Prostate gland (tissue), 2 donors: ENCODE results near the gene FHIT. TPM values are rescaled to one million over a fixed set of nuclear protein-coding genes. Genes with fewer than 3 reads are reported as not detected.

Experiments used
- DNase-seq: peaks from one replicate; pipeline ENCODE4 v3.0.0-alpha.2; 2019; ENCODE audit warnings: low spot score
- H3K27ac ChIP-seq, 2 donors: fragments of 200-600 bp; sonication (generic); 2 replicates each; pipeline ENCODE4 v1.5.1; 2017 to 2019
- H3K27me3 ChIP-seq: fragments of 200-600 bp; sonication (generic); replicated peaks from 2 replicates; pipeline ENCODE4 v1.5.1; 2019; ENCODE audit not compliant: insufficient read depth
- H3K36me3 ChIP-seq, 2 donors: fragments of 200-600 bp; sonication (generic); 1 replicate in 1 of 2; 2 replicates in 1 of 2; pipeline versions ENCODE4 v1.5.1 to v1.8.1; 2017 to 2019
- H3K4me1 ChIP-seq: fragments of 200-600 bp; sonication (generic); replicated peaks from 2 replicates; pipeline ENCODE4 v1.5.1; 2019
- H3K4me3 ChIP-seq, 2 donors: fragments of 200-600 bp; sonication (generic); 2 replicates each; pipeline ENCODE4 v1.5.1; 2017 to 2019
- H3K9me3 ChIP-seq: fragments of 200-600 bp; sonication (generic); 2 replicates; pipeline ENCODE4 v1.5.1; 2017
- CTCF ChIP-seq, 4 experiments: fragments of 200-600 bp in 2 of 4; fragments of 450-650 bp in 2 of 4; sonication (generic) in 2 of 4; IDR thresholded peaks; 1 replicate in 3 of 4; 2 replicates in 1 of 4; pipeline ENCODE4 v1.5.1; 2016 to 2019; ENCODE audit warnings: antibody characterized with exemption in 4 of 4, mild to moderate bottlenecking in 2 of 4, moderate library complexity in 2 of 4
- POLR2A ChIP-seq: fragments of 450-650 bp; IDR thresholded peaks from one replicate; pipeline ENCODE4 v1.6.1; 2016; ENCODE audit warnings: antibody characterized with exemption, mild to moderate bottlenecking
- POLR2AphosphoS5 ChIP-seq: sonication (generic); formaldehyde crosslinking; IDR thresholded peaks from one replicate; pipeline ENCODE4 v1.6.1; 2017; ENCODE audit warnings: antibody characterized with exemption
- WGBS: methylation state at CpG from one replicate; pipeline ENCODE4 v1.1.5; 2018; 5-methylcytosine and 5-hydroxymethylcytosine counted together
- intact Hi-C: fragments of 100-400 bp; cut with DNase I; formaldehyde crosslinking; loops from one replicate; pipeline ENCODE4 v1.14.2; 2022
- total RNA-seq, 2 donors: library from RNA; depleted of rRNA; stranded (reverse); fragments of >200 nt; gene quantifications; one replicate each; pipeline ENCODE4 v1.1.0, GENCODE V29; 2016

Gene FHIT
- total RNA-seq, 2 donors from 2014 or later, result 6.4 to 10.4 TPM

- Histone ChIP-seq H3K27ac (no peak overlapping the region), H3K4me3 (no peak overlapping the region), H3K4me1 (no peaks in the 10 kb centered on the region), H3K27me3 (no peaks in the 10 kb centered on the region), H3K36me3 (no peaks in the 10 kb centered on the region), H3K9me3 (no peaks in the 10 kb centered on the region)
- intact Hi-C loops, result no loop called here
- WGBS, result 89% methylated on average over 2 of the region's 2 CpGs
- no peak for DNase-seq
- no peak for TF ChIP-seq POLR2AphosphoS5
- TF ChIP-seq CTCF (IDR thresholded peaks at IDR 0.05), result no peak
- TF ChIP-seq POLR2A, result no peak
Observed at GRCh38 chr3:61118830-61119229, 132.4 kb downstream of the FHIT start.

DNA sequence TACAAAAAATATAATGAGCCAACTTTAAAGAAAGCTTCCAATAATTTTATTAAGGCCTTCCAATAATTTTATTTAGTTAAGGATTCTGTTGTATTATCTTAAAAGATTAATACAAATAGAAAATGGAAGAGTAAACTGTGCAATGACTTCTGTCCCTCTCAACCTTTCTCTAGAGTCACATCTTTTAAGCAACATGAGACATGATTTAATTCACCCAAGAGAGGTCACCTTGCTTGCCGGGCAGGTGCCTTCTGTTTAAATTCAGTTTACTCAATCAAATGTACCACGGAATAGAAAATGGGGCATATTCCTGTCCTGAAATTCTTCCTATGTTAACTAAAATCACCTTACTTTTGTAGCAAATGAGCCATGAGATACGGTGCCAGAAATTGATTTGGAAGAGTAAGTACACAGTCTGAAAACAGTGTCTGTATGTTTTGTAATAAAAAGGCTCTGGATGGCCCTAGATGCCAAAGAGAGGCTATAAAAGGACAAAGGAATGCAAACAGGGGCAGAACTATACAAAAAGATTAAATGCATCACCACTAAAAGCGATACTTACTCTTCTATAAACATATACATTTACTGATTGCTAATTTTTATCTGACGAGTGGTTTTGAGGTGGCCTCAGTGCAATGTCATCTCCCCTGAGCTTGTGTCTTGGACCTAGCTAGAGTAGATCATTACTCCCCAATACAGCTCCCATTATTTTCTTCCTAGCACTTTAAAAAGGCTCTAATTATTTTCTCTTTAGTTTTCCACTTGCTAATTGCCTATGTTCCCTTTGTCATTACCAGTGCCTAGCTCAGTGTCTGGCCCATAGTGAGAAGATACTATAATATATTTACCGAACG lies 134.0 kb downstream of the FHIT start:
- no peak overlapping the region for H3K27ac ChIP-seq
- H3K4me1 ChIP-seq, result no peaks in the 10 kb centered on the region
- H3K27me3 ChIP-seq, result no peaks in the 10 kb centered on the region
- H3K9me3 ChIP-seq, result no peaks in the 10 kb centered on the region
- H3K4me3 ChIP-seq, result no peak overlapping the region
- 33% methylated on average over 7 of the region's 7 CpGs for WGBS
- DNase-seq, result no peak
- no peaks in the 10 kb centered on the region for H3K36me3 ChIP-seq
- TF ChIP-seq CTCF (IDR thresholded peaks at IDR 0.05) (no peak), POLR2AphosphoS5 (no peak), POLR2A (no peak)
- intact Hi-C loops, result no loop called here

GRCh38 chr3:61114316-61114953 lies 136.8 kb downstream of the FHIT start:
- Histone ChIP-seq H3K27ac (no peak overlapping the region), H3K27me3 (no peaks in the 10 kb centered on the region), H3K9me3 (no peaks in the 10 kb centered on the region), H3K4me1 (no peaks in the 10 kb centered on the region), H3K4me3 (no peak overlapping the region), H3K36me3 (no peaks in the 10 kb centered on the region)
- TF ChIP-seq POLR2AphosphoS5 (no peak), POLR2A (no peak), CTCF (IDR thresholded peaks at IDR 0.05) (no peak)
- no peak for DNase-seq
- 88% methylated on average over 4 of the region's 4 CpGs for WGBS
- intact Hi-C loops, result no loop called here

GRCh38 chr3:61111825-61112224 lies 139.4 kb downstream of the FHIT start:
- Histone ChIP-seq H3K27ac (no peak overlapping the region), H3K27me3 (no peaks in the 10 kb centered on the region), H3K9me3 (no peaks in the 10 kb centered on the region), H3K4me1 (no peaks in the 10 kb centered on the region), H3K36me3 (no peaks in the 10 kb centered on the region), H3K4me3 (no peak overlapping the region)
- intact Hi-C loops, result no loop called here
- no peak for DNase-seq
- WGBS, result 88% methylated on average over 4 of the region's 4 CpGs
- TF ChIP-seq POLR2AphosphoS5 (no peak), CTCF (IDR thresholded peaks at IDR 0.05) (no peak), POLR2A (no peak)
